Endothelial cell of umbilical vein (primary cell): ENCODE measurements around the gene RGS19.

ENCODE experiments used
- CTCF ChIP-seq, 2 donors: IDR thresholded peaks; 1 replicate in 1 of 2; 2 replicates in 1 of 2; pipeline ENCODE4 v1.5.1; 2011; ENCODE audit warnings: low read length in 2 of 2, mild to moderate bottlenecking in 2 of 2, moderate library complexity in 2 of 2, control low read depth in 1 of 2, inconsistent platforms in 1 of 2, low read depth in 1 of 2; ENCODE audit not compliant: insufficient read depth in 1 of 2; ENCODE audit errors: extremely low read depth in 1 of 2
- EZH2 ChIP-seq: IDR thresholded peaks from 2 replicates; pipeline ENCODE4 v1.6.1; 2012; ENCODE audit warnings: borderline replicate concordance, low read depth, mild to moderate bottlenecking, moderate library complexity, low read length, inconsistent platforms; ENCODE audit not compliant: severe bottlenecking
- FOS ChIP-seq: IDR thresholded peaks from 2 replicates; pipeline ENCODE4 v1.6.1; 2011; ENCODE audit warnings: mild to moderate bottlenecking, low read length, moderate library complexity, borderline replicate concordance; ENCODE audit not compliant: insufficient read depth
- POLR2AphosphoS5 ChIP-seq: IDR thresholded peaks from 2 replicates; pipeline ENCODE4 v1.6.1; 2012; ENCODE audit warnings: low read depth, mild to moderate bottlenecking, control low read depth, low read length, moderate library complexity; ENCODE audit not compliant: insufficient read depth

GRCh38 chr20:64095927-64096326 is 16.6 kb upstream of the RGS19 start:
- TF ChIP-seq CTCF (IDR thresholded peaks at IDR 0.05; ENCODE audit: extremely low read depth in 1 of 2, insufficient read depth in 1 of 2, low read depth in 1 of 2, low read length in 2 of 2) (no peak), FOS (no peak), POLR2AphosphoS5 (no peak), EZH2 (no peak)
